Measurements from ENCODE around the gene NXPE3. TPM values are rescaled to one million over a fixed set of nuclear protein-coding genes. Genes with fewer than 3 reads are reported as not detected.

NXPE3 gene
- total and polyA plus RNA-seq, 9 of the 15 experiments (the other 6 are each of a cell fraction or from before 2014, with no cell fraction given), result 0.25 to 2.5 (median 0.95) TPM

GRCh38 chr3:101780661-101781060 is 1.6 kb downstream of the NXPE3 start (continued):
- TF ChIP-seq SAP30 (IDR thresholded peaks at IDR 0.05; ENCODE audit: borderline replicate concordance, insufficient read depth, low read depth, low read length, poor library complexity, severe bottlenecking), result no peak
- TF ChIP-seq TFAP4 (CRISPR knock-in tag; IDR thresholded peaks at IDR 0.05; ENCODE audit: borderline replicate concordance), result no peak
- no peak for TF ChIP-seq RBM25 (IDR thresholded peaks at IDR 0.05; ENCODE audit: low read depth, low read length, severe bottlenecking)
- TF ChIP-seq TCF3 (CRISPR knock-in tag; IDR thresholded peaks at IDR 0.05), result no peak
- TF ChIP-seq CBFB (CRISPR knock-in tag; IDR thresholded peaks at IDR 0.05), result no peak
- TF ChIP-seq ZNF280A (IDR thresholded peaks at IDR 0.05; ENCODE audit: low read depth, partially characterized antibody), result no peak
- peak; percentile 95 for TF ChIP-seq MAFG (tag; conservative IDR thresholded peaks at IDR 0.05)
- peak; percentile 95 for TF ChIP-seq C11orf30 (IDR thresholded peaks at IDR 0.05; ENCODE audit: low read depth)
- no peak for TF ChIP-seq NFIC (IDR thresholded peaks at IDR 0.05)
- TF ChIP-seq TEAD2 (tag; IDR thresholded peaks at IDR 0.05), result no peak
- TF ChIP-seq HIVEP1 (CRISPR knock-in tag; IDR thresholded peaks at IDR 0.05), result no peak
- TF ChIP-seq BRF2 (IDR thresholded peaks at IDR 0.05; ENCODE audit: borderline replicate concordance, insufficient read depth, insufficient read length), result no peak
- no peak for TF ChIP-seq ZNF239 (CRISPR knock-in tag; IDR thresholded peaks at IDR 0.05)
- no peak for TF ChIP-seq TOE1 (IDR thresholded peaks at IDR 0.05; ENCODE audit: borderline replicate concordance)
- no peak for TF ChIP-seq TOE1 (CRISPR knock-in tag; IDR thresholded peaks at IDR 0.05; ENCODE audit: borderline replicate concordance, low read depth)
- TF ChIP-seq SREBF1 (IDR thresholded peaks at IDR 0.05; ENCODE audit: borderline replicate concordance, low read depth, low read length), result no peak
- TF ChIP-seq ETS1 (conservative IDR thresholded peaks at IDR 0.05; ENCODE audit: control insufficient read depth, low read depth, low read length), result no peak
- TF ChIP-seq COPS2 (conservative IDR thresholded peaks at IDR 0.05), result no peak
- TF ChIP-seq PHF20 (IDR thresholded peaks at IDR 0.05; ENCODE audit: partially characterized antibody), result no peak
- no peak for TF ChIP-seq CSDE1 (IDR thresholded peaks at IDR 0.05)
- no peak for TF ChIP-seq DNMT1 (IDR thresholded peaks at IDR 0.05)
- TF ChIP-seq ZNF695 (CRISPR knock-in tag; IDR thresholded peaks at IDR 0.05), result no peak
- TF ChIP-seq CREB3L1 (IDR thresholded peaks at IDR 0.05; ENCODE audit: borderline replicate concordance, low read depth), result no peak

Data from K562 (cell line).